ENCODE results near the gene PDZD2. TPM values are rescaled to one million over a fixed set of nuclear protein-coding genes. Genes with fewer than 3 reads are reported as not detected.
"Not testable (repeated sequence)": the region's sequence is repeated elsewhere in the genome, so short reads cannot be mapped to it uniquely, and the experiment has no call there.

Gene PDZD2
- polyA plus RNA-seq, 3 donors: 16.9 to 20.2 (median 18.3) TPM

GRCh38 chr5:31987985-31988710 is 349.2 kb downstream of the PDZD2 start:
- DNase-seq (ENCODE audit: low read depth in 3 of 3, low spot score in 2 of 3): no peak

- DNase-seq (ENCODE audit: low read depth in 3 of 3, low spot score in 2 of 3): no peak
Observed at GRCh38 chr5:31990081-31990650, 351.2 kb downstream of the PDZD2 start.

GRCh38 chr5:31990701-31991110 is 351.8 kb downstream of the PDZD2 start:
- DNase-seq (ENCODE audit: low read depth in 3 of 3, low spot score in 2 of 3): no peak

GRCh38 chr5:31992377-31992776 is 353.4 kb downstream of the PDZD2 start:
- no peak for DNase-seq (ENCODE audit: low read depth in 3 of 3, low spot score in 2 of 3)

GRCh38 chr5:31993165-31993961 is 354.4 kb downstream of the PDZD2 start:
- no peak for DNase-seq (ENCODE audit: low read depth in 3 of 3, low spot score in 2 of 3)

GRCh38 chr5:31995006-31995405 is 356.1 kb downstream of the PDZD2 start:
- no peak for DNase-seq (ENCODE audit: low read depth in 3 of 3, low spot score in 2 of 3)

GRCh38 chr5:31995714-31996113 is 356.8 kb downstream of the PDZD2 start:
- DNase-seq (ENCODE audit: low read depth in 3 of 3, low spot score in 2 of 3): no peak

GRCh38 chr5:31996909-31997308 is 358.0 kb downstream of the PDZD2 start:
- no peak for DNase-seq (ENCODE audit: low read depth in 3 of 3, low spot score in 2 of 3)

- no peak for DNase-seq (ENCODE audit: low read depth in 3 of 3, low spot score in 2 of 3)
Observed at GRCh38 chr5:31999470-31999869, 360.5 kb downstream of the PDZD2 start.

- DNase-seq (ENCODE audit: low read depth in 3 of 3, low spot score in 2 of 3): no peak
Observed at GRCh38 chr5:32000731-32001130, 361.8 kb downstream of the PDZD2 start.

GRCh38 chr5:32001284-32001683 is 362.4 kb downstream of the PDZD2 start:
- DNase-seq (ENCODE audit: low read depth in 3 of 3, low spot score in 2 of 3): no peak

- DNase-seq (ENCODE audit: low read depth in 3 of 3, low spot score in 2 of 3): no peak
Observed at GRCh38 chr5:32001707-32002106, 362.8 kb downstream of the PDZD2 start.

- no peak for DNase-seq (ENCODE audit: low read depth in 3 of 3, low spot score in 2 of 3)
Observed at GRCh38 chr5:32002755-32003154, 363.8 kb downstream of the PDZD2 start.

GRCh38 chr5:32003981-32004380 is 365.1 kb downstream of the PDZD2 start:
- DNase-seq (ENCODE audit: low read depth in 3 of 3, low spot score in 2 of 3): no peak

GRCh38 chr5:32004404-32004803 is 365.5 kb downstream of the PDZD2 start:
- no peak for DNase-seq (ENCODE audit: low read depth in 3 of 3, low spot score in 2 of 3)

GRCh38 chr5:32008746-32009145 is 369.8 kb downstream of the PDZD2 start:
- no peak for DNase-seq (ENCODE audit: low read depth in 3 of 3, low spot score in 2 of 3)

- no peak for DNase-seq (ENCODE audit: low read depth in 3 of 3, low spot score in 2 of 3)
Observed at GRCh38 chr5:32013658-32014057, 374.7 kb downstream of the PDZD2 start.

- DNase-seq (ENCODE audit: low read depth in 3 of 3, low spot score in 2 of 3): no peak
Observed at GRCh38 chr5:32014096-32014745, 375.3 kb downstream of the PDZD2 start.

GRCh38 chr5:32015262-32015661 is 376.3 kb downstream of the PDZD2 start:
- not testable (repeated sequence) for DNase-seq (ENCODE audit: low read depth in 3 of 3, low spot score in 2 of 3)

GRCh38 chr5:32017692-32018367 is 378.9 kb downstream of the PDZD2 start:
- no peak for DNase-seq (ENCODE audit: low read depth in 3 of 3, low spot score in 2 of 3)

Data from right renal cortex interstitium (tissue), 3 donors.